Neural cell (in vitro differentiated cells): ENCODE results near the gene PPL.

Experiments
- EZH2 ChIP-seq: fragments of 200-600, 300-800 bp; shearing (Covaris generic), sonication (generic); IDR thresholded peaks from 2 replicates; pipeline ENCODE4 v1.6.1; 2014; ENCODE audit warnings: antibody characterized with exemption, low read length, borderline replicate concordance, mild to moderate bottlenecking; ENCODE audit not compliant: insufficient read depth, poor library complexity, severe bottlenecking
- TAF1 ChIP-seq: IDR thresholded peaks from 2 replicates; pipeline ENCODE4 v1.6.1; 2012; ENCODE audit warnings: low read depth

DNA sequence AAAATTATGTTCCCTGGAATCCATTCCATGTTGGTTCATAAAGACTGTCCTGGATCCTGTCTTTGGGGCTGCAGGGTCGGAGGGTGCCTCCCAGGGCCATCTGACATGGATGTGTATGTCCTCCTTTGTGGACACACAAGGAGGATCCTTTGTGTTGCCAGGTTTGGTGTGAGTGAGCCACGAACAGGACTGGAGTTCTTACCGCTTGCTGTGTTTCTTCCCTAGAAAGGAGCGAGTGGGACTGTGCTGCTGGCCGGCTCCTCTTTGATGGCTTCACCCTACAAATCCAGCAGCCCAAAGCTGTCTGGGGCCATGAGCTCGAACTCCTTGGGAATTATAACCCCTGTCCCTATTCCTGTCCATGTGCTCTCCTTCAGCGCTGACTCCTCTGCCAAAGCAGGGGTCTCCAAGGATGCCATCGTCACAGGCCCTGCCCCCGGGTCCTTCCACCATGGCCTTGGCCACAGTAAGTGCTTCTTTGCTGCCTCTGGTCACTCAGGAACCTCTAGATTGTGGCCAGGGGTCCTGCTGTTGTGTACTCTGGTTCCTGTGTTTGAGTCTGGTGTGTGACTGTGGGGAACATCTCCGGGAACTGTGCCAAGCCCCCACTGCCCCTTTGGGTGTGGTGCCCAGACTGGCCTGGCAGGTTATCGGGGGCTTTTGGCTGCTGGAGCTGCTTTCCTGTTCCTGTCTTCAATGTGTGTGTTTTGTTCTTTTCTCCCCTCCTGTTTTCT lies 60.1 kb downstream of the PPL start:
- no peak for TF ChIP-seq EZH2
- no peak for TF ChIP-seq TAF1
